HepG2 (cell line): ENCODE results near the gene MIER1. TPM values are rescaled to one million over a fixed set of nuclear protein-coding genes. Genes with fewer than 3 reads are reported as not detected.

Source experiments
- ARNT2 ChIP-seq: sonication (generic); formaldehyde crosslinking; IDR thresholded peaks from 2 replicates; pipeline ENCODE4 v1.8.0; 2022; ENCODE audit warnings: mild to moderate bottlenecking, low read depth, missing genetic modification reagents, moderate library complexity
- ATF5 ChIP-seq: sonication (generic); formaldehyde crosslinking; IDR thresholded peaks from 2 replicates; pipeline ENCODE4 v1.4.0; 2020; ENCODE audit warnings: mild to moderate bottlenecking, low read depth, missing genetic modification reagents
- CCAR2 ChIP-seq: fragments of 200-400 bp; formaldehyde crosslinking; optimal IDR thresholded peaks from 2 replicates; pipeline ENCODE3; 2018; ENCODE audit warnings: low read depth, mild to moderate bottlenecking, low read length, moderate library complexity
- HOXA7 ChIP-seq: sonication (generic); formaldehyde crosslinking; IDR thresholded peaks from 2 replicates; pipeline ENCODE4 v1.8.1; 2022; ENCODE audit warnings: mild to moderate bottlenecking, missing genetic modification reagents, moderate library complexity
- KLF9 ChIP-seq: IDR thresholded peaks from 2 replicates; pipeline ENCODE4 v1.6.1; 2016; ENCODE audit warnings: low read depth
- NCOA2 ChIP-seq: sonication (generic); formaldehyde crosslinking; IDR thresholded peaks from 2 replicates; pipeline ENCODE4 v1.8.0; 2022; ENCODE audit warnings: inconsistent platforms
- NFRKB ChIP-seq: fragments of 450-650 bp; IDR thresholded peaks from 2 replicates; pipeline ENCODE4 v1.6.1; 2017
- NR2F2 ChIP-seq: IDR thresholded peaks from 2 replicates; pipeline ENCODE4 v1.6.1; 2012; ENCODE audit warnings: low read depth, inconsistent platforms, borderline replicate concordance
- PRDM4 ChIP-seq: sonication (generic); formaldehyde crosslinking; IDR thresholded peaks from 2 replicates; pipeline ENCODE4 v1.9.0; 2021; ENCODE audit warnings: missing genetic modification reagents, borderline replicate concordance
- SAP130 ChIP-seq: IDR thresholded peaks from 2 replicates; pipeline ENCODE4 v1.6.1; 2016; ENCODE audit warnings: low read depth
- SP140L ChIP-seq: sonication (generic); formaldehyde crosslinking; IDR thresholded peaks from 2 replicates; pipeline ENCODE4 v1.4.0; 2020; ENCODE audit warnings: missing genetic modification reagents, borderline replicate concordance
- TGIF2 ChIP-seq: IDR thresholded peaks from 2 replicates; pipeline ENCODE4 v1.6.1; 2016; ENCODE audit warnings: control low read depth, missing compliant biosample characterization
- ZBTB44 ChIP-seq: sonication (generic); formaldehyde crosslinking; IDR thresholded peaks from 2 replicates; pipeline ENCODE4 v1.4.0; 2020; ENCODE audit warnings: missing genetic modification reagents
- ZFP36L2 ChIP-seq: sonication (generic); formaldehyde crosslinking; IDR thresholded peaks from 2 replicates; pipeline ENCODE4 v1.4.0; 2020; ENCODE audit warnings: missing genetic modification reagents
- ZNF451 ChIP-seq: sonication (generic); formaldehyde crosslinking; IDR thresholded peaks from 2 replicates; pipeline ENCODE4 v1.5.0; 2020; ENCODE audit warnings: mild to moderate bottlenecking, missing genetic modification reagents
- ZNF7 ChIP-seq: IDR thresholded peaks from 2 replicates; pipeline ENCODE4 v1.6.1; 2016; ENCODE audit warnings: missing biosample characterization, missing genetic modification reagents
- ZSCAN30 ChIP-seq: sonication (generic); formaldehyde crosslinking; IDR thresholded peaks from 2 replicates; pipeline ENCODE4 v1.5.0; 2020; ENCODE audit warnings: mild to moderate bottlenecking, missing genetic modification reagents
- polyA plus RNA-seq, 8 experiments: library from polyadenylated mRNA; depleted of rRNA in 3 of 8; stranded (reverse) in 7 of 8; unstranded in 1 of 8; fragments of >200 nt; fragmentation: Illumina TruSeq in 4 of 8; extraction: Trizol in 4 of 8; gene quantifications; 2 replicates each; pipeline versions ENCODE4 v1.2.1 to v1.2.3, GENCODE V29; 2011 to 2016; ENCODE audit warnings: low read depth in 4 of 8, missing spikeins in 1 of 8, mixed read lengths in 1 of 8; ENCODE audit not compliant: insufficient read depth in 1 of 8
- total RNA-seq, 5 experiments: library from RNA; depleted of rRNA; stranded (reverse); fragments of >200 nt; fragmentation: Illumina TruSeq; extraction: Trizol; gene quantifications; 2 replicates each; pipeline ENCODE4 v1.2.3, GENCODE V29; 2016; ENCODE audit warnings: low read depth in 1 of 5
- TF ChIP-seq, protein P1 (sequence below): IDR thresholded peaks from 2 replicates; pipeline ENCODE4 v1.6.1; 2016; ENCODE audit warnings: mild to moderate bottlenecking, missing biosample characterization, missing genetic modification reagents
- TF ChIP-seq, protein P2 (sequence below): sonication (generic); formaldehyde crosslinking; IDR thresholded peaks from 2 replicates; pipeline ENCODE4 v1.9.0; 2022; ENCODE audit warnings: missing genetic modification reagents, mild to moderate bottlenecking, borderline replicate concordance
- TF ChIP-seq, protein P3 (sequence below): sonication (generic); formaldehyde crosslinking; IDR thresholded peaks from 2 replicates; pipeline ENCODE4 v1.4.0; 2020; ENCODE audit warnings: missing genetic modification reagents, borderline replicate concordance

The MIER1 gene
- total and polyA plus RNA-seq, 2 of the 13 experiments (the other 11 are each of a cell fraction or from before 2014, with no cell fraction given), result 7.0 to 30.4 TPM

GRCh38 chr1:66924756-66925557, at the start of gene MIER1, which contains the start of gene DNAI4 (continued):
- TF ChIP-seq PRDM4, result no peak
- peak; percentile 20; the same call in 1 of the 2 replicates for TF ChIP-seq ZNF7 (CRISPR knock-in tag)
- no peak for TF ChIP-seq KLF9
- TF ChIP-seq, protein P1, sequence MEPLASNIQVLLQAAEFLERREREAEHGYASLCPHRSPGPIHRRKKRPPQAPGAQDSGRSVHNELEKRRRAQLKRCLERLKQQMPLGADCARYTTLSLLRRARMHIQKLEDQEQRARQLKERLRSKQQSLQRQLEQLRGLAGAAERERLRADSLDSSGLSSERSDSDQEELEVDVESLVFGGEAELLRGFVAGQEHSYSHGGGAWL (CRISPR knock-in tag), result no peak
- peak; percentile 74; the same call in 1 of the 2 replicates for TF ChIP-seq ZNF451 (CRISPR knock-in tag)
- TF ChIP-seq SAP130 (CRISPR knock-in tag), result peak; percentile 86
- TF ChIP-seq, protein P2, sequence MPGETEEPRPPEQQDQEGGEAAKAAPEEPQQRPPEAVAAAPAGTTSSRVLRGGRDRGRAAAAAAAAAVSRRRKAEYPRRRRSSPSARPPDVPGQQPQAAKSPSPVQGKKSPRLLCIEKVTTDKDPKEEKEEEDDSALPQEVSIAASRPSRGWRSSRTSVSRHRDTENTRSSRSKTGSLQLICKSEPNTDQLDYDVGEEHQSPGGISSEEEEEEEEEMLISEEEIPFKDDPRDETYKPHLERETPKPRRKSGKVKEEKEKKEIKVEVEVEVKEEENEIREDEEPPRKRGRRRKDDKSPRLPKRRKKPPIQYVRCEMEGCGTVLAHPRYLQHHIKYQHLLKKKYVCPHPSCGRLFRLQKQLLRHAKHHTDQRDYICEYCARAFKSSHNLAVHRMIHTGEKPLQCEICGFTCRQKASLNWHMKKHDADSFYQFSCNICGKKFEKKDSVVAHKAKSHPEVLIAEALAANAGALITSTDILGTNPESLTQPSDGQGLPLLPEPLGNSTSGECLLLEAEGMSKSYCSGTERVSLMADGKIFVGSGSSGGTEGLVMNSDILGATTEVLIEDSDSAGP (CRISPR knock-in tag), result peak; percentile 87; the same call in 1 of the 2 replicates
- TF ChIP-seq NR2F2, result no peak
- TF ChIP-seq CCAR2, result no peak
- TF ChIP-seq TGIF2 (CRISPR knock-in tag), result peak; percentile 31; the same call in 1 of the 2 replicates
- no peak for TF ChIP-seq SP140L (CRISPR knock-in tag)
- TF ChIP-seq, protein P3, sequence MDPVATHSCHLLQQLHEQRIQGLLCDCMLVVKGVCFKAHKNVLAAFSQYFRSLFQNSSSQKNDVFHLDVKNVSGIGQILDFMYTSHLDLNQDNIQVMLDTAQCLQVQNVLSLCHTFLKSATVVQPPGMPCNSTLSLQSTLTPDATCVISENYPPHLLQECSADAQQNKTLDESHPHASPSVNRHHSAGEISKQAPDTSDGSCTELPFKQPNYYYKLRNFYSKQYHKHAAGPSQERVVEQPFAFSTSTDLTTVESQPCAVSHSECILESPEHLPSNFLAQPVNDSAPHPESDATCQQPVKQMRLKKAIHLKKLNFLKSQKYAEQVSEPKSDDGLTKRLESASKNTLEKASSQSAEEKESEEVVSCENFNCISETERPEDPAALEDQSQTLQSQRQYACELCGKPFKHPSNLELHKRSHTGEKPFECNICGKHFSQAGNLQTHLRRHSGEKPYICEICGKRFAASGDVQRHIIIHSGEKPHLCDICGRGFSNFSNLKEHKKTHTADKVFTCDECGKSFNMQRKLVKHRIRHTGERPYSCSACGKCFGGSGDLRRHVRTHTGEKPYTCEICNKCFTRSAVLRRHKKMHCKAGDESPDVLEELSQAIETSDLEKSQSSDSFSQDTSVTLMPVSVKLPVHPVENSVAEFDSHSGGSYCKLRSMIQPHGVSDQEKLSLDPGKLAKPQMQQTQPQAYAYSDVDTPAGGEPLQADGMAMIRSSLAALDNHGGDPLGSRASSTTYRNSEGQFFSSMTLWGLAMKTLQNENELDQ (CRISPR knock-in tag), result no peak
- no peak for TF ChIP-seq ZBTB44 (CRISPR knock-in tag)
- TF ChIP-seq HOXA7 (CRISPR knock-in tag), result no peak
- TF ChIP-seq NFRKB, result no peak
- peak; percentile 68; the same call in 1 of the 2 replicates for TF ChIP-seq ARNT2 (CRISPR knock-in tag)
- 0 out of 2 replicates have a peak, but pooled peaks have one; percentile 17 for TF ChIP-seq ATF5
- no peak for TF ChIP-seq NCOA2 (CRISPR knock-in tag)
- no peak for TF ChIP-seq ZFP36L2 (CRISPR knock-in tag)
- no peak for TF ChIP-seq ZSCAN30 (CRISPR knock-in tag)
